ENCODE measurements around the gene DENND2A.

- no peak for TF ChIP-seq POLR2A (IDR thresholded peaks at IDR 0.05; ENCODE audit: low read length)
- TF ChIP-seq EP300 (IDR thresholded peaks at IDR 0.05): no peak
Observed at GRCh38 chr7:140676306-140676705, 35.7 kb upstream of the DENND2A start.

Measured in A549 (cell line).